Cerebellar cortex (tissue), 1 donor: Measurements from ENCODE around the gene CLASRP.

Source experiments
- DNase-seq: peaks from one replicate; pipeline ENCODE4 v3.0.0-alpha.2; 2015; ENCODE audit warnings: low spot score

The CLASRP gene

DNA sequence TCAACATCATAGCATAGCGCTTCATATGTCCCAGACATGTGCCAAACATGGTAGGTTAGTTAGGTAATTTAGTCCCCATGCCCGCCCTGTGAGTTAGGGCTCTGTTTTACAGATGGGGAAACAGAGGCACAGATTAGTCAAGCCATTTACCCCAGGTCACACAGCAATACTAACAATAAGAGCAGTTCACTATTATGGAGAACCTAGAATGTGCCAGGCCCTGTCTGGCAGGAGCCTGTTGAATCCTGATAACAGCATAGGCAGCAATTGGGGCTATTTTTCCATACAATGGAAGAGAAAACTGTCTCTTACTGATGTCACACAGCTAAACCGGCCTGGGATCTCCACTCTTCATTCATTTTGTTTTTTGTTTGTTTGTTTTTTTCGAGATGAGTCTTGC is 47.6 kb downstream of the CLASRP start:
- no peak for DNase-seq

DNA sequence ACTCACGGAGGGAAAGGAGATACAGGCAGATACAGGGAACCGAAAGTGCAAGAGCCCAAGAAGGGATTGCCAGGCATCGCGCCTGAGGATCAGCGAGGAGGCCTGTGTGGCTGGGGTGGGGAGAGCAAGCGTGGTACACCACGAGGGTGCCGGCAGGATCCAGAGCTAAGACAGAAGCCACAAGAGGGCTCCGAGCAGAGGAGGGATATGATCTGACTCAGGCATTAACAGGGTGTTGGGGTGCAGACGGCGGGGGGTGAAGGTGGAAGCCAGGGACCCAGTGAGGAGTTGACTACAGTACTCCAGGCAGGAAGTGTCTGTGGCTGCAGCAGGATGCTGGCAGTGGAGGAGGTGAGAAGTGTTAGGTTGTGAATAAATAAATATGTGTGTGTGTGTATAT is 48.7 kb downstream of the CLASRP start:
- no peak for DNase-seq

DNA sequence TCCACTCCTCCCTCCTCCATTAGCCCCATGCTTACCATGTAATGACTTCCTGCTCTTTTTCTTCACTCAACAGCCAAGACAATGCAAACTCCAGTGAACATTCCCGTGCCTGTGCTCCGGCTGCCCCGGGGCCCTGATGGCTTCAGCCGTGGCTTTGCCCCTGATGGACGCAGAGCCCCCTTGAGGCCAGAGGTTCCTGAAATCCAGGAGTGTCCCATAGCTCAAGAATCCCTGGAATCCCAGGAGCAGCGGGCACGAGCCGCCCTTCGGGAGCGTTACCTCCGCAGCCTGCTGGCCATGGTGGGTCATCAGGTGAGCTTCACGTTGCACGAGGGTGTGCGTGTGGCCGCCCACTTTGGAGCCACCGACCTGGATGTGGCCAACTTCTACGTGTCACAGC is 51.2 kb downstream of the CLASRP start:
- DNase-seq, result peak; percentile 64

DNA sequence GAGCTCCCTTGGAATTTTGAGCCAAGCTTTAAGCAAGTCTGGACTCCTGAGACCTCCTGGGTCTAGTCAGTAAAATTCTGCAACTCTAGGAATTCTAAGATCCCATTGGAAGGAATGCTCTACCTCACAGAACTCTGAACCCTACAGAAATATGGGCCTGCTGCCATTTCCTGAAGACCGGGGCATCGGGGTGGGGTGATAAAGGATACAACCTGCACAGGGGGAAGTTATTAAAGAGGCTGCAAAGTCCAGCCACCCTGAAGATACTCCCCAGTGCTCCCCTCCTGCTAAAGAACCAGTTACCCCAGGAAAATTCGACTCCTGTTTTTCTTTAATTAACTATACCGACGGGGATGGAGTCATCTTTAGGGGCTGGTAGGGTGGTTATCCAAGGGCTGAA is 51.8 kb downstream of the CLASRP start:
- DNase-seq, result no peak

DNA sequence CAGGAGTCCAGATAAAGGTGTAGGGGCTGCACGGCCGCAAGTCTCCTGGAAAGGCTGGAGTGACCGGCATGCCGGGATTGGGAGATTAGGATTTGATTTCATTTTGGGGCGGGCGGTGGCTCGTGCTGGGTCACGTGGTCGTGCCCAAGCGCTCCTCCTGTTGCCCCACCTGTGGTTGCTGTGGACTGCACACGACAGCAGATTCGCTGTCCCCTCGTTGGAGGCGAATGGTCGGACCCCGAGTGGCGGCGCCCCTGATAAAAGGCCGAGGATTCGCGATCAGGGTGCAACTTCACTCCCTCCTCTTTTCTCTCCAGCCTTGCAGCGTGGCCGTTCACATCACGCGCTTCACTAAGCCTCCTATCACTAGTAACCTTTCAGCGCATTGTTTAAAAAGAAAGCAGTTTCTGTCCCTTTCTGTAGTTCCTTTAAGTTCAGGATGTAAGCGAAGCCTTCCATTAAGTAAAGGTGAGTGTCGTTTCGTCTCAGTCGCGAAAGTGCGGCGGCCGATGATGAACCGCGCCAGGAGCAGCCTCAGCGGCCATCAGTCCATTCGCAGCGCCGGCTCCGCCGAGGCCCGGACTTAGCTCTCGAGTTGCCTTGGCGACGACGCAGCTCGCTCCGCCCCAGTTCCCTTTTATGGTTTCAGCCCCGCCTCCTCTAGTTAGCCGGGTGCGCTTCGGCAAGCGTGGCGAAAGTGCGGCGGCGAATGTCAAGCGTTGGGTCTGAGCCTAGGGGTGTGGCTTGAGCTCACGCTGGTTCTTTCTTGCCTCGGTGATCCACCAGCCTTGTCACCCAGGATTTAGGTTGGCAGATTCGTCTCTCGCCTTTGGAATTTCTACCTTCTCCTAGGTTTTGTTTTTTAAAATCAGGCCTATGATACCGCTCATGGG is 52.4 kb downstream of the CLASRP start:
- DNase-seq, result peak; percentile 99

DNA sequence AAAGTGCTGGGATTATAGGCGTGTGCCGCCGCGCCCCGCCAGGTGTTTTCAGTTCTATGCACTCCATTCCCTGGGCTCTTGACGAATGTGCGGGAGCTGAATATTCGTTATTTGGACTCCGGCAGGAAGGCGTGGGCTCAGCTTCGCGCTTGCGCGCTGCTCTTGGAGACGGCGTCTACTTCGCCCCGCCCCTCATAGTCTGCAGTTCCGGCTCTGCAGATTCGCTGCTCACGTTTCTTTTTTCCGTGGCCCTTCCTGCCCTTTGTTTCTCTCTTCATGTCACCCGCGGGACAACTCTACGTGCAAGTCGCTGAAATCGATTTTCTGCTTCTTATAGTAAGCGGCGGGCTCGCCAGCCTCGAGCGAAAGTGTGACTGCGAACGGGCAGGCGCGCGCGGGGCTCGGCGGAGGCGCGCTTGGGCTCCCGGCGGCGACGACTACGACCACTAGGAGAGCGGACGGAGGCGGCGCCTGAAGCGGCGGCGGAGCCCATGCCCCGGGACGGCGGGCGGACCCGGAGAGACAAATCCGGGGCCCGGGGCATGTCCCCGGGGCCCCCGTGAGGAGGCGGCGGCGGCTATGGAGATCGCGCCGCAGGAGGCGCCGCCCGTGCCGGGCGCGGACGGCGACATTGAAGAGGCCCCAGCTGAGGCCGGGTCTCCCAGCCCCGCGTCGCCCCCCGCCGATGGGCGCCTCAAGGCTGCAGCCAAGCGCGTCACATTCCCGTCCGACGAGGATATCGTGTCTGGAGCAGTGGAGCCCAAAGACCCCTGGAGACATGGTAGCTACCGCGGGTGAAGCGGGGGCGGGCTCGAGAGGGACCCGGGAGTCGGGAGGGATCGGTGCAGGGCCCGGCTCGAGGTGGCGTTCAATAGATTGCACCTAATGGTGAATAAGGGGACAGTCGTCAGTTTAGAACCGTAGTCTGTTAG is 54.2 kb downstream of the CLASRP start, which contains the start of gene PPP1R37:
PPP1R37 (plus strand) TSS at position 433 of the 932 bp plus-strand sequence; CDS start at position 580, 147 bp downstream.
- DNase-seq, result peak; percentile 97

DNA sequence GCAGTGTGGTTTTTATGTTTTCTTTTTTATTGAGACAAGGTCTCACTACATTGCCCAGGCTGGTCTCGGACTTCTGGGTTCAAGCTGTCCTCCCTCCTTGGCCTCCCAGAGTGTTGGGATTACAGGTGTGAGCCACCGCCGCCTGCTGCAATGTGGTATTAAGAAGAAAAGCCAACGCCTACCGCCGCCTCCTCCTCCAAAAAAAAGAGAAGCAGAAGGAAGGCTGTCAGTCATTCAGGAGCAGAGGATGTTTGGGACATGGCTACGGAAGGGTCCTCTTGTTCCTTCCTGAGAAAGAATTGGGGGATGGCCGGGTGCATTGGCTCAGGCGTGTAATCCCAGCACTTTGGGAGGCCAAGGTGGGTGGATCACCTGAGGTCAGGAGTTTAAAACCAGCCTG is 55.3 kb downstream of the CLASRP start:
- no peak for DNase-seq

DNA sequence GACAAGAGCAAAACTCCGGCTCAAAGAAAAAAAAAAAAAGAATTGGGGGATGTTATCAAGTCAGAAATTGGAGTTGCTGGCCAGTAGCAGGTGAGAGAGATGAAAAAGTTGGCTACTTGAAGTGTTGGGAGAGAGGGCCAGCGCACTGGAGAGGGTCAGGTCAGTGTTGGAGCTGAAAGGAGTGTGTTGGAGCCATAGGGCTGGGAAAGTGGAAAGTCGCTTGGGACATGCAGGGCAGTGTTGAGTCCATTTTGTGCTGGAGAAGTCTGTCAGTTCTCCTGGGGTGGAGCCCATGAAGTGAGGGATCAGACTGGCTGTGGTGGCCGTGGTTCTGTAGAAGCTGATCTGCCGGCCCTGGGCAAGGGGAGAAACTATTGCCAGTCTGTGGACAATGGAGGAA is 55.9 kb downstream of the CLASRP start:
- no peak for DNase-seq

DNA sequence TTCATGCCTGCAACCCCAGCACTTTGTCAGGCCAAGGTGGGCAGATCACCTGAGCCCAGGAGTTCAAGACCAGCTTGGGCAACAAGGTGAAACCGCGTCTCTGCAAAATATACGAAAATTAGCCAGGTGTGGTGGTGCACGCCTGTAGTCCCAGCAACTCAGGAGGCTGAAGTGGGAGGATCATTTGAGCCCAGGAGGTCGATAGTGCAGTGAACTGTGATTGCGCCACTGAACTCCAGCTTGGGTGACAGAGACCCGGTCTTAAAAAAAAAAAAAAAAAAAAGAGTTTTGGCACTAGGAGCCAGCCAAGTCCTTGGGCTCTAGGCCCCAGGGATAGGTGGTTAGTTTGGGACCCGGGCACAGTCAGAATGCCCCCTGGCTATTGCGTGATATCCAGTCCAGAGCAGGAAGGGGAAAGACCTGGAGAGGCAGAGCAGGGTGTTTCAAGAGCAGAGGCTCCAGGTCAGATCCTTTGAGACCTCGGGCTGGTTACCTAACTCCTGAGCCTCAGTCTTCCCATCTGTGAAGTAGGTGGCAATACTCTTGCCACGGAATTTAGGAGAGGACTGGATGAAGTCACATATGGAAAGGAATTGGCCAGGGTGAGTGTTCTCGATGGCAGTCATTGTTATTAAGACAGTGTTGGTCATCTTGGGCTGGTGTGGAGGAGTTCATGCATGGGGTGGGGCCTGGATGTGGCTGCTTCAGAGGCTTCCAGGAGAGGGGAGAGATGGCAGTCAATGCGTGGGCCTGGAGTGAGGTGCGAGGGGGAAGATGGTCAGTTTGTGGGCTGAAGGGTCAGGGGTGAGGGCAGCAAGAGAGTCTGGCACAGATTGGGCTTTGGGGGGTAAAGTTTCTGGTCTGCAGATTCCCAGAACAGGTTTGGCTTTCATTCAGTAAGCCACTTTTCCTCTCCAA is 56.9 kb downstream of the CLASRP start:
- no peak for DNase-seq

DNA sequence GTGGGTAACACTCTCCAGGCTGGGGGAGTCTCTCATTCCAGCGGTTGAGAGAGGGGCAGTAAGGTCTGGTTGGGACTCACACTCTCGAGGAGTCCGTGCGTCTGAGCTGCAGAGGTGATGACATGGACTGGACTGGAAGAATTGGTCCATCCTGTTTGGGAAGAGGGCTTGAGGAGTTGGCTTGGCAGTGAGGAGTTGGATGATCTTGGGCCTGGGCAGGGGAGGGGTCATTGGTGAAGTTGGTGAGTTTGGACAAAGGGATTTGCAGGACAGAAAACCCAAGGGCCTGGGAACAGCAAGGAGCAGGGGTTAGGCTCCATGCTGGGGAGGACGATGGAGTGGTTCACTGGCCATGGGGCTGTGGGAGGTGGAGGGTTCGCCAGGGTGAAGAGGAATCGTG is 57.9 kb downstream of the CLASRP start:
- no peak for DNase-seq

DNA sequence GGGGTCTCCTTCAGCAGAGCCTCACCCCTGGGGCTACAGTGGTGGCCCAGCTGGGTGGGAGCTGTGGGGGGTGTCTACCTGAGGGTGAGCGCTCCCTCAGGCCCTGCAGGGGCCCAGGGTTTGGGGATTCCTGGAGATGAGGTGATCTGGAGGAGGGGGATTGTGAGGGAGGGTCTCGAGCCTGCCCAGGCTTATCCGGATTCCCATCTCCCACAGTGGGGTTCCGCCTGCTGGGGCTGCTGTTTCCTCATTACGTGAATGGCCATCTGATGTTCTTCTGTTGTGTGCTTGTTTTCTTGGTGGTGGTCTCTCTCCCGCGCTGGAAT is 58.6 kb downstream of the CLASRP start:
- DNase-seq, result no peak

DNA sequence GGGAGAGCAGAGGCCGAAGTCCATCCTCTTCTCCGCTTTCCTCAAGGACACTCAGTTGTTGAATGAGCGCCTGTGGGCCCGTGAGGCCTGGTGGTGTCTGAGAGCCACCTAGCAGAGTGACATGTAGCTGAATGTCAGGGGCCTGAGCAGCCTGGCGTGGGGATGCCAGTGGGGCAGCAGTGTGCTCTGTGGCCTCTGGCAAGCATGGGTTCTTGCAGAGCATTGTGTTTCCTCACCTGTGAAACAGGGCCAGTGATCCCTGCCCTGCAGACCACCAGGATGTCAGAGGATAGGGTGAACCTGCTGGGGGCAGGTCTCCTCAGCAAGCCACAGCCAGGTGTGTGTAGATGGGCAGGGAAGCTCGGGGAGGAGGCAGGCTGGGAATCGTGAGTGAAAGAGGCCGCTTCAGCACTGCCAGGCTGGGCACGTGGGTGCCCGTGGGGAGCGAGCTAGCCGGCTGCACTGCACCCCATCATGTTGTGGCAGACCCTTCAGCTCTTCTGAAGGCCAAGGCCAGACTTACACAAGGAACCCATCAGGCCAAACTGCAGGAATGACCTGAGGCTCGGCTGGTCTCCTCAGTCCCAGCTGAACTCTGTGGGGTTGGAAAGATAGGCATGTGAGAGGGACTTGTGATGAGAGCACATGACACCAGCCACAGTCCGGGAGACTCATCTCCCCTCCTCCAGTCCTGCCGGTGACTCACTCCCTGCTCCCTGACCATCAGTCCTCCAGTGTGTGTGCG is 59.1 kb downstream of the CLASRP start:
- peak; percentile 48 for DNase-seq

DNA sequence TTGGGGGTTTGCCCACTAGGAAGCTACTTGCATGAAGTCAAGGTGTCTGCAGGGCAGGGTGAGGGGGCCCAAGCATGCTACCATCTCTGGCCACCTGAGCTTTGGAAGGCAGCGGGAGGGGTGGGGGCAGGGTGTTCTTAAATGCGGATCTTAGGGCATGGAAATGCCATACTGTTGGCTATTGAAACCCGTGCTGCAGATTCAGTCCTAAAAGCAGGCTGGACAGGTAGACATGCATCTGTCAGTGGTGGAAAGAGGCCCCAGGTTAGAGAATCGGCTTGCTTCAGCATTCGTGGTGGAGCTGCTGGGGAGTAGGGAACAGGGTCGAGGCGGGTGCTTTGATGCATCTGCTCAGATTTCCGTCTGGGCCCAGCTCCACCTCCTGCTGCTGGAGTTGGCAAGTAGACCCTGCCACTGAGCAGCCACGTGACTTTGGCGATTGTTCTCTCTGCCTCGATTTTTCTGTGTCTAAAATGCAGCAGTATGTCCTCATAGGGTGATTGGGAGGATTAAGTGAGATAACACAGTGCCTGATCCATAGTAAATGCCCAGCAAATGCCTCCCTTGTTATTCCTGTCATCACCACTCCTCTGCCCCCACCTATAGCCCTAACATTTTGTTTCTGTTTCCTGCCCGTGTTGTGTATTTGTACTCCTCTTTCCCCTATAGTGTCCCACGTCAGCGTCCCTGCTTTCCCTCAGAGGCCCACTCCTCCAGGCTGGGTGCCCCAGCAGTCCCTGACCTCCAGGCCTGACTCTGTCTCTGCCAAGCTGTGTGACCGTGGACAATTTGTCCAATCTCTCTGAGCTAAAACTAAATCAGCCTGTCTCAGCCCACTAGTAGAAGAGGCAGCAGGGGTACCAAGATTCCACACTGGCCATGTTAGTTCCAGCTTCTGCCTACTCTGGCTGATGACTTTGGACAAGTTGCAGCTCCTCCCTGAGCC is 59.9 kb downstream of the CLASRP start:
- peak; percentile 82 for DNase-seq

DNA sequence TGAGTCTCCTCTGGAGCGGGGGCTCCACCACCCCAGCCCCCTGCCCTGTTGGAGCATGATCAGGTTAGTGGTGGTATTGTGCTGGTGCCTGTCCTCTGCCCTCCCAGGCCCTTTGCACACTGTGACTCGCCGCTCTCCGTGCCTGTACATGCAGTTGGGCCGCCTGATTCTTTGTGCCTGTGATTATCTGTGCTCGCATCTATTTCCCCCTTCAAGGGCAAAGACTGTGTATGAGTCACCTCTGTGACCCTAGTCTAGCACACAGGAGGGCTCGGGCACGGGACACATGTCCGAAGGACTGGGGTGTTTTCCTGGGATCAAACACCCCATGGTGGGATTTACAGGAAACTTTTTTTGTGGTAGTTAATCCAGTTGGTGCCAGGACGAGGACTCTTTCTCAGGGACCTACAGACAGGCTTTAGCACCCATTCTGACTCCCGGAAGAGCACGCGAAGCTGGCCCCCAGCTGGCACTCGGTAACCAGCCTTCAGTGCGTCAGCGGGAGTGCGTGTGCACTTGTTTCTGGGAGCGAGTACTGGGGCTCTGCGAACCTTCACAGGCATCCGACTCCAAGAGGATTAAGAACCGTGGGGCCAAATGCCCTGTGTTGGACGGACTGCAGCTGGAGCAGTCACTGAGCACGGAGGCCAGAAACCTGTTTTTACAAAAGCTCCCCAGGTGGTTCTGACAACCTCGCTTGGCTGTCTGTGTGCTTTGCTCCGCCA is 60.8 kb downstream of the CLASRP start:
- peak; percentile 82 for DNase-seq

DNA sequence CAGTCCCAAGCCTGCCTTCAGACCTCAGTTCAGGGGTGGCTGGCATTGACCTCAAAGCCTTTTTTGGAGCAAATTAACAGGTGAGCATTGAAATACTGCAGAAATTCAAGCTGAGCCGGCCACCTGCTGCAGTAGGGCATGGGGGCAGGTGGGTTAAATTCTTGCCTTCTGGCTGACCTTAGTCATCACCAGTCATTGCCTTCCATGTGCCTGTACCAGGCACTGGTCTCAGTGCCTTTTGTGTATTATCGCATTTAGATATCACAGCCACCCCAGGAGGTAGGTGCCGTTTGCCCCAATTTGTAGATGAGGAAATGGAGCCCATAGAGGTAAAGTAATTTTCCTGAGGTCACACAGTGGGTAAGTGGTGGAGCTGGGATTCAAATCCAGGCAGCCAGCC is 61.4 kb downstream of the CLASRP start:
- no peak for DNase-seq

DNA sequence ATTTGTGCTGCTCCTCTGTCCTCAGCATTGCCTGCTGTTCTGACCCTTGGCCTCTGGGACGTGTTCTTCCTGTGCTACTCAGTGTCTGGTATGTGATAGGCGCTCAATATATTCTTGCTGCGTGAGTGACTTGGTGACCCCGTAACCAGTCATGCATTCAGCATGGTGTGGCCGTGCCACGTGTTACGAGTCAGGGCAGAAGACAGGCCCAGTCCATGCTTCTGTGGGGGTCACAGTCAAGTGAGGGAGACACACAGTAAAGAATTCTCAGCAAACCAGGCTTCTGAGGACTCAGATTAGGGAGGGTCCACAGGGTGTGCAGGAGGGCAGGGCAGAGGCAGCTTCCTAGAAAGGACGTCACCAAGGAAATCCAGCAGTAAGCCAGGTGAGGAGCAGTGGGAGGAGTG is 62.0 kb downstream of the CLASRP start:
- DNase-seq, result no peak

DNA sequence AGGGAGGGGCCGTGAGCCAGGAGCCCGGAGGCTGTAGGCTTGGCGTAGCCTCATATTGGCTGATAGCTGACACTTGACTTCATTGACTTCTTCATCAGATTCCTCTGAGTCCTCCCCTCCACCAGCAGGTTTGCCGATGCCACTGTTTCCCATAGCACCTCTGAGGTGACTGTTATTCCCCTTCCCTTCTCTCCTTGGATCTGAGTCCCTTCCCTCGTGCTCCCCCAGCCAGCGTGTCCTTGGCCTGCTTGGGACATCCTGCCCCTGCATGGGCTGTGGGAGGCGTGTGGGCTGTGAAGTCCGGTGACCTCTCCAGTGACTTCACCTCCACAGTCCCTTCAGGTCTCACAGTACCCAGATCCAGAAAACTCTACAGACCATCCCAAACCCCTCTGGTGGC is 63.0 kb downstream of the CLASRP start:
- no peak for DNase-seq

DNA sequence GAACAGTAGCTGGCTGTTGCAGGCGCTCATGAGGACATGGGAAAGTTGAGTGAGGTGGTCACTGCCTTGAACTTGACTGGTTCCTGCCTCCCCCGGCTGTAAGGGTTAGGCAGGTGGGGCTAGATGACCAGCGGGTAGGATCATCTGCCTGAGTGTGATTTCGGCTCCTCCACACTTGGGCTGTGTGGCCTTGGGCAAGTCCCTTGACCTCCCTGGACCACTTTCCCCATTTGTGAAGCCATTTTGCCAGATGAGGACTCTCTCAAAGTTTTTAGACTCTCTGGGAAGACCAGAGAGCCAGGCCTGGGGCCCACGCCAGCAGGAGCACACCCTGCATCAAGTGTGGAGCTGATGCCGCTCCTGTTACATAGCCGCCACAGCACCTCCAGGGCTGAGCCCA is 63.6 kb downstream of the CLASRP start:
- no peak for DNase-seq

DNA sequence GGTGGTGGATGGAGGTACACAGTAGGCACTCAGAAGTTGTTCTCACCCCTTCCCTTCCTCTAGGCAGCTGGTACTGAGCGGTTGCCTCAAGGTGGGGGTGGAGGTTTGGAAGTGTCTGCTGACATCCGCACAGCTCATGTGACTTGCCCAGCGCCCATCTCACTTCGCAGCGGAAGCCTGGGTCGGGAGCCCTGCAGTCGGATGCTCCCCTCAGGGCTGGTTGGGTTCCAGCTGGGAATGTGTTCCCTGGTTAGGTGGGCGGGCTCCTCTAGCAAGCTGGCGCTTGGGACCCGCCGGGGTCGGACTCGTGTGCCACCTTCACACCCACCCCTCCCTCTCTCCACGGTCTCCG is 64.3 kb downstream of the CLASRP start:
- DNase-seq, result peak; percentile 47
